Heart left ventricle (tissue), 13 donors: Measurements from ENCODE around the gene RREB1.

Experiments
- CTCF ChIP-seq, 12 donors: fragments of 200-600 bp; sonication (generic) in 4 of 12; IDR thresholded peaks; one replicate each; pipeline versions ENCODE4 v1.5.0 to v1.8.0; 2018 to 2022; ENCODE audit warnings: antibody characterized with exemption in 12 of 12, mild to moderate bottlenecking in 5 of 12
- POLR2A ChIP-seq, 2 donors: fragments of 450-650 bp; IDR thresholded peaks; one replicate each; pipeline ENCODE4 v1.6.1; 2017; ENCODE audit warnings: antibody characterized with exemption in 2 of 2, mild to moderate bottlenecking in 2 of 2, moderate library complexity in 2 of 2
- donor health status: ischemic (EF 13 %, LVEDD 7.1; RV severe dilation, severe dysfunction).
- donor health status: DM: no; HTN: yes; CAD: no.
- donor health status: DM: no; HTN: no; CAD: no.
- donor health status: ischemic (EF 25% LVEDD 6.9; RV normal size, moderate dysfunction).
- donor health status: ischemic (EF 25% LVEDD 5.7; RV mildly dilated, moderate dysfunction).
- donor health status: ischemic (EF 35%, LVEDD 5.7; RV mildly dilated, moderate dysfunction).
- donor health status: nonischemic (EF 11% LVEDD 7.7; RV severe dilation, severe dysfunction).
- donor health status: DM: yes; HTN: yes; CAD: no.
- donor health status: PGD.
- donor health status: ischemic (EF 29% LVEDD 5.4; RV normal size, mild dysfunction).
- donor health status: nonischemic (EF 23%, LVEDD 6.1; RV moderate dilation, normal function).

GRCh38 chr6:7062451-7063162, 45.2 kb upstream of the RREB1 start:
- TF ChIP-seq CTCF (IDR thresholded peaks at IDR 0.05) (no peak), POLR2A (IDR thresholded peaks at IDR 0.05) (no peak)
